ENCODE measurements around the gene NEUROG2.
"Not testable (repeated sequence)": the region's sequence is repeated elsewhere in the genome, so short reads cannot be mapped to it uniquely, and the experiment has no call there.

NEUROG2 gene

GRCh38 chr4:112516066-112516470 lies at the start of gene NEUROG2:
Gene NEUROG2, minus strand, starts transcription at chr4:112516180. Its CDS starts 705 bp downstream, at chr4:112515475.
- DNase-seq = no peak

- DNase-seq = no peak
These were observed 48.8 kb upstream of the NEUROG2 start for GRCh38 chr4:112564706-112565270.

- no peak for DNase-seq
These were observed 47.6 kb upstream of the NEUROG2 start for GRCh38 chr4:112563431-112564200.

- no peak for DNase-seq
These were observed 46.4 kb upstream of the NEUROG2 start for GRCh38 chr4:112562254-112562879.

GRCh38 chr4:112560084-112560483 lies 44.1 kb upstream of the NEUROG2 start:
- no peak for DNase-seq

GRCh38 chr4:112559053-112559452 lies 43.1 kb upstream of the NEUROG2 start:
- no peak for DNase-seq

- no peak for DNase-seq
These were observed 41.9 kb upstream of the NEUROG2 start for GRCh38 chr4:112557676-112558411.

GRCh38 chr4:112554271-112554670 lies 38.3 kb upstream of the NEUROG2 start:
- DNase-seq = not testable (repeated sequence)

- no peak for DNase-seq
These were observed 36.7 kb upstream of the NEUROG2 start for GRCh38 chr4:112552668-112553067.

GRCh38 chr4:112550728-112551127 lies 34.7 kb upstream of the NEUROG2 start:
- DNase-seq = no peak

GRCh38 chr4:112546476-112546875 lies 30.5 kb upstream of the NEUROG2 start:
- no peak for DNase-seq

- no peak for DNase-seq
These were observed 29.4 kb upstream of the NEUROG2 start for GRCh38 chr4:112545346-112545745.

GRCh38 chr4:112540695-112541094 lies 24.7 kb upstream of the NEUROG2 start:
- no peak for DNase-seq

GRCh38 chr4:112536123-112536522 lies 20.1 kb upstream of the NEUROG2 start:
- no peak for DNase-seq

- DNase-seq = no peak
These were observed 16.3 kb upstream of the NEUROG2 start for GRCh38 chr4:112532267-112532666.

- no peak for DNase-seq
These were observed 15.2 kb upstream of the NEUROG2 start for GRCh38 chr4:112531146-112531545.

GRCh38 chr4:112526061-112526460 lies 10.1 kb upstream of the NEUROG2 start:
- no peak for DNase-seq

- DNase-seq = peak; percentile 83
These were observed 8.0 kb upstream of the NEUROG2 start for GRCh38 chr4:112523764-112524505.

- DNase-seq = peak; percentile 62
These were observed 7.2 kb upstream of the NEUROG2 start for GRCh38 chr4:112523008-112523721.

- not testable (repeated sequence) for DNase-seq
These were observed 6.5 kb upstream of the NEUROG2 start for GRCh38 chr4:112522431-112522830.

GRCh38 chr4:112521123-112522023 lies 5.4 kb upstream of the NEUROG2 start:
- no peak for DNase-seq

Measured in CD4-positive, alpha-beta T cell treated with Interleukin-17A for 4 hours (primary cell).